HG02852 (cell line): ENCODE measurements around the gene RPL10A.
"Not testable (repeated sequence)": the region's sequence is repeated elsewhere in the genome, so short reads cannot be mapped to it uniquely, and the experiment has no call there.

Experiments used
- ATAC-seq: cut with Tn5 transposase; IDR thresholded peaks from one replicate; pipeline ENCODE4 v1.9.1; 2021; ENCODE audit warnings: mild to moderate bottlenecking, moderate library complexity; ENCODE audit not compliant: unreplicated experiment

The RPL10A gene

GRCh38 chr6:35468181-35468979 is at the start of gene RPL10A:
Gene RPL10A (plus strand): TSS chr6:35468401. CDS start chr6:35468435, 34 bp downstream.
- ATAC-seq = peak; percentile 62

GRCh38 chr6:35419417-35419816 is 48.8 kb upstream of the RPL10A start:
- ATAC-seq = no peak

- no peak for ATAC-seq
Observed at GRCh38 chr6:35419961-35420360, 48.2 kb upstream of the RPL10A start.

GRCh38 chr6:35425284-35425683 is 42.9 kb upstream of the RPL10A start:
- no peak for ATAC-seq

- no peak for ATAC-seq
Observed at GRCh38 chr6:35426074-35426473, 42.1 kb upstream of the RPL10A start.

- no peak for ATAC-seq
Observed at GRCh38 chr6:35427435-35427834, 40.8 kb upstream of the RPL10A start.

GRCh38 chr6:35427851-35428321 is 40.3 kb upstream of the RPL10A start:
- no peak for ATAC-seq

GRCh38 chr6:35428421-35429149 is 39.6 kb upstream of the RPL10A start:
- ATAC-seq = no peak

GRCh38 chr6:35429463-35429862 is 38.7 kb upstream of the RPL10A start:
- no peak for ATAC-seq

- ATAC-seq = no peak
Observed at GRCh38 chr6:35432291-35432690, 35.9 kb upstream of the RPL10A start.

- not testable (repeated sequence) for ATAC-seq
Observed at GRCh38 chr6:35432702-35433101, 35.5 kb upstream of the RPL10A start.

GRCh38 chr6:35435074-35435837 is 32.9 kb upstream of the RPL10A start:
- no peak for ATAC-seq

GRCh38 chr6:35436071-35436857 is 31.9 kb upstream of the RPL10A start:
- no peak for ATAC-seq

- not testable (repeated sequence) for ATAC-seq
Observed at GRCh38 chr6:35438378-35439065, 29.7 kb upstream of the RPL10A start.

- no peak for ATAC-seq
Observed at GRCh38 chr6:35439308-35439707, 28.9 kb upstream of the RPL10A start.

GRCh38 chr6:35441205-35441604 is 27.0 kb upstream of the RPL10A start:
- no peak for ATAC-seq

GRCh38 chr6:35441642-35442041 is 26.6 kb upstream of the RPL10A start:
- ATAC-seq = no peak

- ATAC-seq = no peak
Observed at GRCh38 chr6:35442693-35443092, 25.5 kb upstream of the RPL10A start.

- ATAC-seq = no peak
Observed at GRCh38 chr6:35443341-35444030, 24.7 kb upstream of the RPL10A start.
